T-helper 1 cell treated with Interleukin-12 subunit alpha and Interleukin-12 subunit beta and Interleukin-4 antibody, amounts not matched to agents 30 μg/mL and 1 μg/mL, for 36 hours (primary cell): ENCODE data around the gene UBASH3A.

ENCODE experiments used
- H3K27ac Mint-ChIP-seq: one replicate; pipeline ENCODE4 v1.8.0; 2021; ENCODE audit warnings: mild to moderate bottlenecking, mixed read lengths
- H3K27me3 Mint-ChIP-seq: one replicate; pipeline ENCODE4 v1.8.0; 2021; ENCODE audit warnings: low read depth, mixed read lengths
- H3K36me3 Mint-ChIP-seq: one replicate; pipeline ENCODE4 v1.8.0; 2021; ENCODE audit warnings: low read depth, mixed read lengths
- H3K4me1 Mint-ChIP-seq: one replicate; pipeline ENCODE4 v1.8.0; 2021; ENCODE audit warnings: low read depth, mixed read lengths
- H3K4me3 Mint-ChIP-seq: one replicate; pipeline ENCODE4 v1.8.0; 2021; ENCODE audit warnings: mild to moderate bottlenecking, moderate library complexity, mixed read lengths
- H3K9me3 Mint-ChIP-seq: one replicate; pipeline ENCODE4 v1.8.0; 2021; ENCODE audit warnings: mixed read lengths

The UBASH3A gene

GRCh38 chr21:42379426-42380215 is 24.1 kb upstream of the UBASH3A start:
- Mint-ChIP-seq H3K4me1 (peaks cover 5% of the 10 kb centered on the region), H3K9me3 (peaks cover 14% of the 10 kb centered on the region), H3K36me3 (peaks cover 17% of the 10 kb centered on the region), H3K27me3 (no peaks in the 10 kb centered on the region), H3K4me3 (no peak overlapping the region), H3K27ac (no peak overlapping the region)

GRCh38 chr21:42381347-42381984 is 22.2 kb upstream of the UBASH3A start:
- no peak overlapping the region for H3K4me3 Mint-ChIP-seq
- peaks cover 12% of the 10 kb centered on the region for H3K4me1 Mint-ChIP-seq
- H3K9me3 Mint-ChIP-seq = peaks cover 14% of the 10 kb centered on the region
- peaks cover 22% of the 10 kb centered on the region for H3K36me3 Mint-ChIP-seq
- no peaks in the 10 kb centered on the region for H3K27me3 Mint-ChIP-seq
- no peak overlapping the region for H3K27ac Mint-ChIP-seq

- H3K27ac Mint-ChIP-seq = no peak overlapping the region
- H3K9me3 Mint-ChIP-seq = peaks cover 14% of the 10 kb centered on the region
- H3K4me1 Mint-ChIP-seq = peaks cover 25% of the 10 kb centered on the region
- H3K27me3 Mint-ChIP-seq = no peaks in the 10 kb centered on the region
- H3K4me3 Mint-ChIP-seq = no peak overlapping the region
- peaks cover 24% of the 10 kb centered on the region for H3K36me3 Mint-ChIP-seq
These were observed 20.8 kb upstream of the UBASH3A start for GRCh38 chr21:42382915-42383314.

- H3K4me1 Mint-ChIP-seq = peaks cover 29% of the 10 kb centered on the region
- H3K27me3 Mint-ChIP-seq = no peaks in the 10 kb centered on the region
- peaks cover 14% of the 10 kb centered on the region for H3K9me3 Mint-ChIP-seq
- H3K36me3 Mint-ChIP-seq = peaks cover 24% of the 10 kb centered on the region
- no peak overlapping the region for H3K4me3 Mint-ChIP-seq
- no peak overlapping the region for H3K27ac Mint-ChIP-seq
These were observed 20.4 kb upstream of the UBASH3A start for GRCh38 chr21:42383331-42383730.

GRCh38 chr21:42384156-42384945 is 19.4 kb upstream of the UBASH3A start:
- Mint-ChIP-seq H3K9me3 (peaks cover 14% of the 10 kb centered on the region), H3K4me1 (peaks cover 36% of the 10 kb centered on the region), H3K4me3 (no peak overlapping the region), H3K36me3 (peaks cover 24% of the 10 kb centered on the region), H3K27ac (no peak overlapping the region), H3K27me3 (no peaks in the 10 kb centered on the region)

GRCh38 chr21:42384989-42385388 is 18.7 kb upstream of the UBASH3A start:
- H3K36me3 Mint-ChIP-seq = peaks cover 25% of the 10 kb centered on the region
- no peaks in the 10 kb centered on the region for H3K27me3 Mint-ChIP-seq
- peaks cover 14% of the 10 kb centered on the region for H3K9me3 Mint-ChIP-seq
- peaks cover 43% of the 10 kb centered on the region for H3K4me1 Mint-ChIP-seq
- H3K27ac Mint-ChIP-seq = peak overlapping the region; percentile 21
- H3K4me3 Mint-ChIP-seq = no peak overlapping the region

GRCh38 chr21:42385619-42386018 is 18.1 kb upstream of the UBASH3A start:
- Mint-ChIP-seq H3K4me1 (peaks cover 48% of the 10 kb centered on the region), H3K9me3 (peaks cover 14% of the 10 kb centered on the region), H3K4me3 (no peak overlapping the region), H3K36me3 (peaks cover 27% of the 10 kb centered on the region), H3K27ac (no peak overlapping the region), H3K27me3 (no peaks in the 10 kb centered on the region)

- Mint-ChIP-seq H3K9me3 (peaks cover 14% of the 10 kb centered on the region), H3K4me3 (no peak overlapping the region), H3K36me3 (peaks cover 28% of the 10 kb centered on the region), H3K4me1 (peaks cover 53% of the 10 kb centered on the region), H3K27ac (no peak overlapping the region), H3K27me3 (no peaks in the 10 kb centered on the region)
These were observed 17.6 kb upstream of the UBASH3A start for GRCh38 chr21:42386034-42386591.

- Mint-ChIP-seq H3K4me1 (peaks cover 57% of the 10 kb centered on the region), H3K9me3 (peaks cover 6% of the 10 kb centered on the region), H3K27ac (no peak overlapping the region), H3K4me3 (no peak overlapping the region), H3K27me3 (no peaks in the 10 kb centered on the region), H3K36me3 (peaks cover 20% of the 10 kb centered on the region)
These were observed 16.5 kb upstream of the UBASH3A start for GRCh38 chr21:42387164-42387563.

GRCh38 chr21:42387843-42388340 is 15.8 kb upstream of the UBASH3A start:
- H3K4me1 Mint-ChIP-seq = peaks cover 59% of the 10 kb centered on the region
- H3K9me3 Mint-ChIP-seq = no peaks in the 10 kb centered on the region
- H3K4me3 Mint-ChIP-seq = no peak overlapping the region
- no peaks in the 10 kb centered on the region for H3K27me3 Mint-ChIP-seq
- peaks cover 14% of the 10 kb centered on the region for H3K36me3 Mint-ChIP-seq
- peak overlapping the region; percentile 37 for H3K27ac Mint-ChIP-seq

- peaks cover 65% of the 10 kb centered on the region for H3K4me1 Mint-ChIP-seq
- H3K4me3 Mint-ChIP-seq = no peak overlapping the region
- no peaks in the 10 kb centered on the region for H3K27me3 Mint-ChIP-seq
- H3K27ac Mint-ChIP-seq = peak overlapping the region; percentile 47
- H3K9me3 Mint-ChIP-seq = no peaks in the 10 kb centered on the region
- peaks cover 13% of the 10 kb centered on the region for H3K36me3 Mint-ChIP-seq
These were observed 14.8 kb upstream of the UBASH3A start for GRCh38 chr21:42388740-42389448.

GRCh38 chr21:42389449-42389835 is 14.3 kb upstream of the UBASH3A start:
- H3K9me3 Mint-ChIP-seq = no peaks in the 10 kb centered on the region
- H3K27ac Mint-ChIP-seq = no peak overlapping the region
- peaks cover 13% of the 10 kb centered on the region for H3K36me3 Mint-ChIP-seq
- no peaks in the 10 kb centered on the region for H3K27me3 Mint-ChIP-seq
- H3K4me3 Mint-ChIP-seq = peak overlapping the region; percentile 35
- H3K4me1 Mint-ChIP-seq = peaks cover 65% of the 10 kb centered on the region

GRCh38 chr21:42390193-42390592 is 13.5 kb upstream of the UBASH3A start:
- Mint-ChIP-seq H3K27me3 (no peaks in the 10 kb centered on the region), H3K9me3 (no peaks in the 10 kb centered on the region), H3K4me1 (peaks cover 64% of the 10 kb centered on the region), H3K4me3 (no peak overlapping the region), H3K36me3 (peaks cover 11% of the 10 kb centered on the region), H3K27ac (no peak overlapping the region)

- Mint-ChIP-seq H3K9me3 (no peaks in the 10 kb centered on the region), H3K27me3 (no peaks in the 10 kb centered on the region), H3K4me3 (no peak overlapping the region), H3K27ac (peak overlapping the region; percentile 60), H3K4me1 (peaks cover 61% of the 10 kb centered on the region), H3K36me3 (peaks cover 8% of the 10 kb centered on the region)
These were observed 13.0 kb upstream of the UBASH3A start for GRCh38 chr21:42390696-42391095.
